GM19467 (cell line): ENCODE data around the gene SGPP1.
"Not testable (repeated sequence)": the region's sequence is repeated elsewhere in the genome, so short reads cannot be mapped to it uniquely, and the experiment has no call there.

Experiments used
- ATAC-seq: cut with Tn5 transposase; IDR thresholded peaks from one replicate; pipeline ENCODE4 v1.9.1; 2021; ENCODE audit warnings: mild to moderate bottlenecking, moderate library complexity; ENCODE audit not compliant: unreplicated experiment

The SGPP1 gene

GRCh38 chr14:63673886-63674497 is 53.9 kb downstream of the SGPP1 start:
- ATAC-seq, result no peak

GRCh38 chr14:63673255-63673654 is 54.6 kb downstream of the SGPP1 start:
- ATAC-seq, result no peak

DNA sequence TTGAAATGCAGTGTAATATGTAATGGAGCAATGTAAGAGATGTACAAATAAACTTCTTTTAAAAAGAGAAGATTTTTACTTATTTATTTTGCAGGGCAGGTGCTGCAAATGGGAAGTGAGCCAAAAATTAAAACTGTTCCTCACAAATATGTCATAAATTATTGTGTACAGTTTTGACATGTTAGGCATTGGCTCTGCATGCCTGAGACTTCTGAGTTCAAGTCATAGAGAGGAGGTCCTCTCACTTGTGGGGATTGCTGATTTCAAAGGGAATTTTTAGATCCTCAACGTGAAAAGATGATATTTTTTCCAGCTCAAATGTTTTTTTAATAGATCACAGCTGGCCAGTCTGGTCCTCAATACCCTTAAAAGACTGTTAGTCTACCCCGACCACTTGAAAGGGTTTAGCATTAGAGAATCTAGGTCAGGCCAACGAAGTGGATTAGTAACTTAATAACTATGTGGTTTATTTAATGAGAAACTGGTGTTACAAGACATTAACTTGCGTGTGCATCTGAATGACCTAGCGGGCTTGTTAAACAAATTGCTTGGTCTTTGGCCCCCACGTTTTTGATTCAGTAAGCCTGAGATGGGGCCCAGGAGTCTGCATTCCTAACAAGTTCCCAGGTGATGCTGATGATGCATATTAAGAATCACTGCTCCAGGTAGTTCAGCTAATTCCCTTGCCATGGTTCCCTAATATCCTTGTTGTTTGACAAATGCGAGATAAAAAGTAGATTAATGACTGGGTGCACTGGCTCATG is 55.3 kb downstream of the SGPP1 start:
- no peak for ATAC-seq

- ATAC-seq, result no peak
These were observed 55.9 kb downstream of the SGPP1 start for GRCh38 chr14:63671987-63672386.

- peak; percentile 58 for ATAC-seq
These were observed 57.2 kb downstream of the SGPP1 start for GRCh38 chr14:63670692-63671091.

GRCh38 chr14:63666335-63666734 is 61.5 kb downstream of the SGPP1 start:
- ATAC-seq, result no peak

- no peak for ATAC-seq
These were observed 64.2 kb downstream of the SGPP1 start for GRCh38 chr14:63663428-63664341.

GRCh38 chr14:63662776-63663175 is 65.1 kb downstream of the SGPP1 start:
- no peak for ATAC-seq

GRCh38 chr14:63661881-63662280 is 66.0 kb downstream of the SGPP1 start:
- not testable (repeated sequence) for ATAC-seq

DNA sequence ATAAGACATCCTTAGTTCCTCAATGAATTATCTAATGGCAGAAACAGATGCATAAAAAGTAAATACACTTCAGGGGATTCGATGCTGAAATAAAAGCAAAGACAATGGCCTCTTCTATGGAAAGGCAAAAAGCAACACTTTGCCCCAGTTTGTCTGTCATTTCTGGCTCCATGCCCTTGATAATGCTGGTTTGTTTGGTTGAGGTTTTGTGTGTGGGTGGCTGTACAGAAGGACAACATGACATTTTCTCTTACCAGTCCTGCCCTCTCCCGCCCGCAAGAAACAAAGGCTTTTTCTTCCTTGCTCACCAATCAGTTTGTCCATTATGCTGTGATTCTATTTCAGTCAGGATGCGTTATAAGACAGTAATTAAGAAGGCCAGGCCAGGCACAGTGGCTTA is 68.1 kb downstream of the SGPP1 start:
- no peak for ATAC-seq

DNA sequence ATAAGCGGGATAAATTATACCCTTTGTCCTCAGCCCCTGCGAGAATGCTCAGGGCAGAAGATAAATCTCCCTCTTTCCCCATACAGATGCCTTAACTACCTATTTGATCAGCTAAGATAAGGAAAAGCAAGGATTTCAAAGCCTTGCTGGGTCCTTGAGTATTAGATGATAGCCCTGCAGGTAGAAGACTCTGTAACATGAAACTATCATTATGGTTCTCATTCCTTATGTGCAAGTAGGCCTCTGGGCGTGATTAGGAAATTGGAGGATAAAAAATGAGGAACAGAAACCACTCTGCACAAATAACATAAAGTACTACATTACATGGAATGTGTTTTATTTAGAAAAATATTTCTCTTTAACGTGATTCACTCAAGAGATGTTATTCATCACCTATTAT is 71.7 kb downstream of the SGPP1 start:
- no peak for ATAC-seq

- ATAC-seq, result no peak
These were observed 72.9 kb downstream of the SGPP1 start for GRCh38 chr14:63654936-63655335.

DNA sequence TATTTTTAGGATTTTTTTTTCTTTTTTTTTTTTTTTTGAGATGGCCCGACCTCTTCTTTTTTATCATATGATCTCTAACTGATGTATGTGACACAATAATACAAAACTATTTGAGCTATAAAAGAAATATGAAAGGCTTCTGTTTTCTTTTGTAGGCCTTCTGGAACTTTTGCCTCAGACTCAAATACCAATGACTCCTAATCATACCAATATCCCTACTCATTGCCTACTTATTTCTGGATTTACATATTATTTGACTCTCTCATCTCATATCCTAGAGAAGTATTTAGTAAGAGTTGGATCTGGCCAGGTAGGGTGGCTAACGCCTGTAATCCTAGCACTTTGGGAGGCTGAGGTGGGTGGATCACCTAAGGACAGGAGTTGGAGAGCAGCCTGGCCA is 73.5 kb downstream of the SGPP1 start:
- ATAC-seq, result no peak

DNA sequence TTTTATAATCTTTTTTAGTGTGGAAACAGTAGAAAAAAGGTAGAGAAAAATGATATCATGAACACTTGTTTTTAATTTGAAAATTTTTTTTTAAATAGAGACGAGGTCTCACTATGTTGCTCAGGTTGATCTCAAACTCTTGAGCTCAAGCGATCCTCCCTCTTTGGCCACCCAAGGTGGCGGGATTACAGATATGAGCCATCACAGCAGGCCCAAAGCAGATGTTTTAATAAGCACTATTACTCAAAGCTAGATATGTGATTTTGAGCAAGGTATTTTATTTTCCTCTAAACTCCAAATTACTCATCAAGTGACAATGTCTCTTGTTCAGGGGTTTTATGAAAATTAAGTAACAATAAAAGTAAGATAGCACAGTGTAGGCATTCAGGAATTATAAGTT is 75.5 kb downstream of the SGPP1 start:
- ATAC-seq, result no peak

GRCh38 chr14:63650256-63650952 is 77.5 kb downstream of the SGPP1 start:
- no peak for ATAC-seq

DNA sequence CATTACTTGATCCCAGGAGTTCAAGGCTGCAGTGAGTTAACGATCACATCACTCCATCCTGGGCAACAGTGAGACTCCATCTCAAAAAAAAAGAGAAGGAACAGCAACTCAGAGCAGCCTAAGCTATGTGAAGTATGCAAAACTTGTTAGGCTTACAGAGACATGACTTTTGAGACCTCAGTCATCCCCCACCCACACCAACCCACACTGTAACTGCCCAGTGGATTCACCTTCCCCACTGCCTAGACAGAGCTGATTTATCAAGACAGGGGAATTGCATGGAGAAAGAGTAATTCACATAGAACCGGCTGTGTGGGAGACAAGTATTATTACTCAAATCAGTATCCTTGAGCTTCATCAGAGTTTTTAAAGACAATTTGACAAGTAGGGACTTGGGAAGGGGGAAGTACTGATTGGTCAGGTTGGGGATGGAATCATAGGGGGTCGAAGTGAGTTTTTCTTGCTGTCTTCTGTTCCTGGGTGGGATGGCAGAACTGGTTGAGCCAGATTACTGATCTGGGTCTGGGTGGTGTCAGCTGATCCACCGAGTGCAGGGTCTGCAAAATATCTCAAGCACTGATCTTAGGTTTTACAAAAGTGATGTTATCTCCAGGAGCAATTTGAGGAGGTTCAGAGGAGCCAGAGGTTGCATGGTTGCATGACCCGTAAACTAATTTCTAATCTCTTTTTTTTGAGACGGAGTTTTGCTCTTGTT is 80.0 kb downstream of the SGPP1 start:
- no peak for ATAC-seq

GRCh38 chr14:63644741-63645140 is 83.1 kb downstream of the SGPP1 start:
- ATAC-seq, result no peak

DNA sequence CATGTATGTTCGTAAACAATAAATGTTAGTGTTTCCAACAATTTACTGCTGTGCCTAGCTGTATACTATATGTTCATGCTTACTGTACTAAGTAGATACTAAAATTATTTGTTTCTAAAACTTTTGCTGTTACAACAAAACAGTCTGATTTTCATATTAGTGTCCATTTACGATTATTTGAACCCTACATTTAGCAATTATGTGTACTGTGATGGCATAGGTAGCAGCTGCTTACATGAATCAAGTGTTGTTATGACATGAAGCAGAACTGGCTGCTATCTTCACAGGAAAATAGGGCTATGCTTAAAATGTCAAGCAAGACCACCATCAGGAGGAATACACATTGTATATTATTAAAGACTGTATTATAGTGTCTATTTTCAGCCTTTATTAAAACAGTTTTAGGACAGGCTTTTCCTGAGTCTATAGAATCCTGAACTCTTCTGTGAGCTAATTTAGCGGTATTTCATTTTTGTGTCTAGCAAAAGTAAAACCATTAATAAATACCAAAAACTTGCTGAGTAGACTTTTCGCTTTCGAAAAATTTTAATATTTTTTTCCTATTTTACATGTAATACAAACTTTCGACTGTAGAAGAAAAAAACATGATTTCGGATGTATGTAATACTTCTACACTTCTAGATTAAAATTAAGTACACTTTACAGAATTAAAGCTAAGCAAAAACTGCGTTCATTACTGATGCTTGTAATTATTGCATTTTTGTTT is 85.0 kb downstream of the SGPP1 start:
- no peak for ATAC-seq

- peak; percentile 48 for ATAC-seq
These were observed 85.6 kb downstream of the SGPP1 start for GRCh38 chr14:63642229-63642611.
